K562 (cell line): ENCODE data around the gene CEP192. TPM values are rescaled to one million over a fixed set of nuclear protein-coding genes. Genes with fewer than 3 reads are reported as not detected.

Source experiments
- E2F6 ChIP-seq, 2 experiments: IDR thresholded peaks; 2 replicates each; pipeline ENCODE4 v1.6.1; 2011; ENCODE audit warnings: borderline replicate concordance in 1 of 2, control low read depth in 1 of 2, low read depth in 1 of 2, low read length in 1 of 2, mild to moderate bottlenecking in 1 of 2, mixed read lengths in 1 of 2, moderate library complexity in 1 of 2; ENCODE audit not compliant: insufficient read depth in 1 of 2, insufficient read length in 1 of 2, poor library complexity in 1 of 2, severe bottlenecking in 1 of 2; ENCODE audit errors: extremely low read depth in 1 of 2
- ETV1 ChIP-seq: fragments of 450-650 bp; conservative IDR thresholded peaks from 2 replicates; pipeline ENCODE4 v1.6.1; 2016; ENCODE audit warnings: missing genetic modification characterization, control low read depth, low read depth, missing compliant biosample characterization
- ETV5 ChIP-seq: sonication (generic); formaldehyde crosslinking; IDR thresholded peaks from 2 replicates; pipeline ENCODE4 v1.4.0; 2020; ENCODE audit warnings: low read depth, mild to moderate bottlenecking, missing genetic modification reagents
- FOXA3 ChIP-seq, 2 experiments: fragments of 450-650 bp in 1 of 2; sonication (generic) in 1 of 2; formaldehyde crosslinking; IDR thresholded peaks in 1 of 2; conservative IDR thresholded peaks in 1 of 2; 2 replicates each; pipeline versions ENCODE4 v1.4.0 to v1.8.0; 2020 to 2022; ENCODE audit warnings: mild to moderate bottlenecking in 2 of 2, missing genetic modification reagents in 1 of 2
- OTX1 ChIP-seq: fragments of 450-650 bp; formaldehyde crosslinking; IDR thresholded peaks from 2 replicates; pipeline ENCODE4 v1.4.0; 2022; ENCODE audit warnings: mild to moderate bottlenecking
- ZBTB2 ChIP-seq: fragments of 450-650 bp; IDR thresholded peaks from 2 replicates; pipeline ENCODE4 v1.6.1; 2016; ENCODE audit warnings: antibody characterized with exemption
- polyA plus RNA-seq, 8 experiments: library from polyadenylated mRNA; depleted of rRNA in 4 of 8; stranded (reverse) in 5 of 8; unstranded in 3 of 8; fragments of >200 nt; fragmentation: Nextera tagmentation in 2 of 8; fragmentation: Illumina TruSeq in 1 of 8; extraction: Ambion mirVana in 2 of 8; extraction: Trizol in 1 of 8; gene quantifications; 2 replicates each; pipeline versions ENCODE4 v1.2.1 to v1.2.3, GENCODE V29; 2011 to 2014; ENCODE audit warnings: inconsistent platforms in 1 of 8, missing spikeins in 1 of 8
- total RNA-seq, 7 experiments: library from RNA; depleted of rRNA in 6 of 7; stranded (reverse); fragments of >200 nt in 6 of 7; fragmentation: Illumina TruSeq in 2 of 7; extraction: Trizol in 2 of 7; gene quantifications; 2 replicates each; pipeline versions ENCODE4 v1.2.1 to v1.2.3, GENCODE V29; 2011 to 2021; ENCODE audit warnings: low replicate concordance in 1 of 7
- TF ChIP-seq, protein P1 (sequence below), 3 experiments: fragments of 200-800 bp in 1 of 3; fragments of 250-450 bp in 1 of 3; fragments of 450-650 bp in 1 of 3; sonication (Bioruptor Pico) in 1 of 3; sonication (Bioruptor generic) in 1 of 3; formaldehyde crosslinking in 1 of 3; IDR thresholded peaks; 2 replicates each; pipeline versions ENCODE4 v1.6.1 to v1.8.0; 2016 to 2022; ENCODE audit warnings: mild to moderate bottlenecking in 2 of 3, missing genetic modification characterization in 2 of 3, missing compliant biosample characterization in 1 of 3, moderate library complexity in 1 of 3
- TF ChIP-seq, protein P2 (sequence below): fragments of 450-650 bp; formaldehyde crosslinking; IDR thresholded peaks from 2 replicates; pipeline ENCODE4 v1.4.0; 2020; ENCODE audit warnings: mild to moderate bottlenecking, mixed read lengths
- TF ChIP-seq, protein P3 (sequence below): fragments of 150-350 bp; IDR thresholded peaks from 2 replicates; pipeline ENCODE4 v1.6.1; 2014; ENCODE audit warnings: low read depth, mild to moderate bottlenecking, low read length, borderline replicate concordance
- TF ChIP-seq, protein P4 (sequence below): fragments of 250-450 bp; sonication (Bioruptor Pico); IDR thresholded peaks from 2 replicates; pipeline ENCODE4 v1.9.0; 2021; ENCODE audit warnings: mild to moderate bottlenecking, inconsistent platforms

The CEP192 gene
- total and polyA plus RNA-seq, 9 of the 15 experiments (the other 6 are each of a cell fraction or from before 2014, with no cell fraction given), result 14.4 to 54.4 (median 35.8) TPM

- TF ChIP-seq, protein P1, sequence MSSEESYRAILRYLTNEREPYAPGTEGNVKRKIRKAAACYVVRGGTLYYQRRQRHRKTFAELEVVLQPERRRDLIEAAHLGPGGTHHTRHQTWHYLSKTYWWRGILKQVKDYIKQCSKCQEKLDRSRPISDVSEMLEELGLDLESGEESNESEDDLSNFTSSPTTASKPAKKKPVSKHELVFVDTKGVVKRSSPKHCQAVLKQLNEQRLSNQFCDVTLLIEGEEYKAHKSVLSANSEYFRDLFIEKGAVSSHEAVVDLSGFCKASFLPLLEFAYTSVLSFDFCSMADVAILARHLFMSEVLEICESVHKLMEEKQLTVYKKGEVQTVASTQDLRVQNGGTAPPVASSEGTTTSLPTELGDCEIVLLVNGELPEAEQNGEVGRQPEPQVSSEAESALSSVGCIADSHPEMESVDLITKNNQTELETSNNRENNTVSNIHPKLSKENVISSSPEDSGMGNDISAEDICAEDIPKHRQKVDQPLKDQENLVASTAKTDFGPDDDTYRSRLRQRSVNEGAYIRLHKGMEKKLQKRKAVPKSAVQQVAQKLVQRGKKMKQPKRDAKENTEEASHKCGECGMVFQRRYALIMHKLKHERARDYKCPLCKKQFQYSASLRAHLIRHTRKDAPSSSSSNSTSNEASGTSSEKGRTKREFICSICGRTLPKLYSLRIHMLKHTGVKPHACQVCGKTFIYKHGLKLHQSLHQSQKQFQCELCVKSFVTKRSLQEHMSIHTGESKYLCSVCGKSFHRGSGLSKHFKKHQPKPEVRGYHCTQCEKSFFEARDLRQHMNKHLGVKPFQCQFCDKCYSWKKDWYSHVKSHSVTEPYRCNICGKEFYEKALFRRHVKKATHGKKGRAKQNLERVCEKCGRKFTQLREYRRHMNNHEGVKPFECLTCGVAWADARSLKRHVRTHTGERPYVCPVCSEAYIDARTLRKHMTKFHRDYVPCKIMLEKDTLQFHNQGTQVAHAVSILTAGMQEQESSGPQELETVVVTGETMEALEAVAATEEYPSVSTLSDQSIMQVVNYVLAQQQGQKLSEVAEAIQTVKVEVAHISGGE (CRISPR knock-in tag; IDR thresholded peaks at IDR 0.05), result 0 out of 6 replicates have a peak, but pooled peaks of 1 of the 3 experiments have one; percentile 5
- TF ChIP-seq E2F6 (IDR thresholded peaks at IDR 0.05; ENCODE audit: borderline replicate concordance in 1 of 2, extremely low read depth in 1 of 2, insufficient read depth in 1 of 2, insufficient read length in 1 of 2, low read depth in 1 of 2, low read length in 1 of 2, poor library complexity in 1 of 2, severe bottlenecking in 1 of 2), result no peak
- TF ChIP-seq, protein P2, sequence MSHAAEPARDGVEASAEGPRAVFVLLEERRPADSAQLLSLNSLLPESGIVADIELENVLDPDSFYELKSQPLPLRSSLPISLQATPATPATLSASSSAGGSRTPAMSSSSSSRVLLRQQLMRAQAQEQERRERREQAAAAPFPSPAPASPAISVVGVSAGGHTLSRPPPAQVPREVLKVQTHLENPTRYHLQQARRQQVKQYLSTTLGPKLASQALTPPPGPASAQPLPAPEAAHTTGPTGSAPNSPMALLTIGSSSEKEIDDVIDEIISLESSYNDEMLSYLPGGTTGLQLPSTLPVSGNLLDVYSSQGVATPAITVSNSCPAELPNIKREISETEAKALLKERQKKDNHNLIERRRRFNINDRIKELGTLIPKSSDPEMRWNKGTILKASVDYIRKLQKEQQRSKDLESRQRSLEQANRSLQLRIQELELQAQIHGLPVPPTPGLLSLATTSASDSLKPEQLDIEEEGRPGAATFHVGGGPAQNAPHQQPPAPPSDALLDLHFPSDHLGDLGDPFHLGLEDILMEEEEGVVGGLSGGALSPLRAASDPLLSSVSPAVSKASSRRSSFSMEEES, result no peak
- no peak for TF ChIP-seq OTX1 (CRISPR knock-in tag)
- TF ChIP-seq ZBTB2, result no peak
- no peak for TF ChIP-seq FOXA3 (CRISPR knock-in tag; conservative IDR thresholded peaks at IDR 0.05 in 1 of 2, IDR thresholded peaks at IDR 0.05 in 1 of 2)
- TF ChIP-seq, protein P3, sequence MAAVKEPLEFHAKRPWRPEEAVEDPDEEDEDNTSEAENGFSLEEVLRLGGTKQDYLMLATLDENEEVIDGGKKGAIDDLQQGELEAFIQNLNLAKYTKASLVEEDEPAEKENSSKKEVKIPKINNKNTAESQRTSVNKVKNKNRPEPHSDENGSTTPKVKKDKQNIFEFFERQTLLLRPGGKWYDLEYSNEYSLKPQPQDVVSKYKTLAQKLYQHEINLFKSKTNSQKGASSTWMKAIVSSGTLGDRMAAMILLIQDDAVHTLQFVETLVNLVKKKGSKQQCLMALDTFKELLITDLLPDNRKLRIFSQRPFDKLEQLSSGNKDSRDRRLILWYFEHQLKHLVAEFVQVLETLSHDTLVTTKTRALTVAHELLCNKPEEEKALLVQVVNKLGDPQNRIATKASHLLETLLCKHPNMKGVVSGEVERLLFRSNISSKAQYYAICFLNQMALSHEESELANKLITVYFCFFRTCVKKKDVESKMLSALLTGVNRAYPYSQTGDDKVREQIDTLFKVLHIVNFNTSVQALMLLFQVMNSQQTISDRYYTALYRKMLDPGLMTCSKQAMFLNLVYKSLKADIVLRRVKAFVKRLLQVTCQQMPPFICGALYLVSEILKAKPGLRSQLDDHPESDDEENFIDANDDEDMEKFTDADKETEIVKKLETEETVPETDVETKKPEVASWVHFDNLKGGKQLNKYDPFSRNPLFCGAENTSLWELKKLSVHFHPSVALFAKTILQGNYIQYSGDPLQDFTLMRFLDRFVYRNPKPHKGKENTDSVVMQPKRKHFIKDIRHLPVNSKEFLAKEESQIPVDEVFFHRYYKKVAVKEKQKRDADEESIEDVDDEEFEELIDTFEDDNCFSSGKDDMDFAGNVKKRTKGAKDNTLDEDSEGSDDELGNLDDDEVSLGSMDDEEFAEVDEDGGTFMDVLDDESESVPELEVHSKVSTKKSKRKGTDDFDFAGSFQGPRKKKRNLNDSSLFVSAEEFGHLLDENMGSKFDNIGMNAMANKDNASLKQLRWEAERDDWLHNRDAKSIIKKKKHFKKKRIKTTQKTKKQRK, result no peak
- 0 out of 2 replicates have a peak, but pooled peaks have one; percentile 43 for TF ChIP-seq ETV1
- TF ChIP-seq, protein P4, sequence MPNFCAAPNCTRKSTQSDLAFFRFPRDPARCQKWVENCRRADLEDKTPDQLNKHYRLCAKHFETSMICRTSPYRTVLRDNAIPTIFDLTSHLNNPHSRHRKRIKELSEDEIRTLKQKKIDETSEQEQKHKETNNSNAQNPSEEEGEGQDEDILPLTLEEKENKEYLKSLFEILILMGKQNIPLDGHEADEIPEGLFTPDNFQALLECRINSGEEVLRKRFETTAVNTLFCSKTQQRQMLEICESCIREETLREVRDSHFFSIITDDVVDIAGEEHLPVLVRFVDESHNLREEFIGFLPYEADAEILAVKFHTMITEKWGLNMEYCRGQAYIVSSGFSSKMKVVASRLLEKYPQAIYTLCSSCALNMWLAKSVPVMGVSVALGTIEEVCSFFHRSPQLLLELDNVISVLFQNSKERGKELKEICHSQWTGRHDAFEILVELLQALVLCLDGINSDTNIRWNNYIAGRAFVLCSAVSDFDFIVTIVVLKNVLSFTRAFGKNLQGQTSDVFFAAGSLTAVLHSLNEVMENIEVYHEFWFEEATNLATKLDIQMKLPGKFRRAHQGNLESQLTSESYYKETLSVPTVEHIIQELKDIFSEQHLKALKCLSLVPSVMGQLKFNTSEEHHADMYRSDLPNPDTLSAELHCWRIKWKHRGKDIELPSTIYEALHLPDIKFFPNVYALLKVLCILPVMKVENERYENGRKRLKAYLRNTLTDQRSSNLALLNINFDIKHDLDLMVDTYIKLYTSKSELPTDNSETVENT (CRISPR knock-in tag), result no peak
- TF ChIP-seq ETV5 (CRISPR knock-in tag), result no peak
These were observed 558 bp upstream of the CEP192 start (continued) for GRCh38 chr18:12990641-12990966.
